ENCODE results near the gene PRDX5. TPM values are rescaled to one million over a fixed set of nuclear protein-coding genes. Genes with fewer than 3 reads are reported as not detected.

Gene PRDX5
- total RNA-seq, 5 donors from 2014 or later (not counting 1 experiment from before 2014, with no cell fraction given) = 35.8 to 86.7 (median 71.7) TPM

DNA sequence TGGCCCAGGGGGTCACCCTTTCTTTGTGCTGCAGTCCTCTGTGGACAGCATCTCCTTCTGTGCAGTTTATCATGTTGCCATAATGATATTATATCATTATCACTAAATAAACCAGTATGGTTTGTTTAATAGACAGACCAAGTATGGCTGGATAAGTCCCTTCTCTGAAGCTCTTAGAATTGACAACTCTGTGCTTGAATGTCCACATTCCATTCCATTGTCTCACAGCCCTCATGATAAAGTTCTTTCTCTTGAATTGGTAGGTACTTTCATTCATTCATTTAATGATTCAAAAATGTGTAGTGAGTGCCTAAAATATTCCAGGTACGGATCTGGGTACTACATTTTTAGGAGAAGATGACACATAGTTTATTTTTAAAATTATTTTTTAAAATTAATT, 48.8 kb downstream of the PRDX5 start:
- Histone ChIP-seq H3K27me3 (replicated peaks in 1 of 2; ENCODE audit: control insufficient read depth in 2 of 2, extremely low read depth in 1 of 2, insufficient read depth in 2 of 2, low read length in 1 of 2) (no peaks in the 10 kb centered on the region), H3K36me3 (ENCODE audit: control insufficient read depth in 2 of 2, extremely low read depth in 1 of 2, insufficient read depth in 1 of 2, low read length in 1 of 2) (peaks cover 36 to 58% of the 10 kb centered on the region in 2 donors), H3K4me3 (ENCODE audit: control insufficient read depth in 1 of 2, extremely low read depth in 1 of 2, low read length in 1 of 2) (no peak overlapping the region), H3K4me1 (ENCODE audit: control insufficient read depth in 1 of 2, extremely low read depth in 1 of 2, insufficient read depth in 2 of 2, low read length in 2 of 2) (no peaks in the 10 kb centered on the region), H3K27ac (ENCODE audit: low read length) (no peak overlapping the region), H3K9me3 (no peaks in the 10 kb centered on the region)
- Mint-ChIP-seq H3K36me3 (peaks cover 30% of the 10 kb centered on the region), H3K27me3 (no peaks in the 10 kb centered on the region), H3K4me1 (peaks cover 0 to 5% (median 2%) of the 10 kb centered on the region in 3 donors), H3K27ac (no peak overlapping the region), H3K4me3 (no peak overlapping the region), H3K9me3 (no peaks in the 10 kb centered on the region)
- WGBS (ENCODE audit: insufficient coverage) = no CpG with 5 or more reads among the region's 1 CpG
- POLR2A ChIA-PET = interaction anchor here in 1 of 2 donors (0.5 kb wide), 1 partner anchor 1521 kb away, joined by 4 read pairs; the partner anchor contains the start of gene FIBP
- DNase-seq = no peak
- ATAC-seq (replicated peaks in 1 of 4) = no peak
- CTCF ChIA-PET = no interaction called here

DNA sequence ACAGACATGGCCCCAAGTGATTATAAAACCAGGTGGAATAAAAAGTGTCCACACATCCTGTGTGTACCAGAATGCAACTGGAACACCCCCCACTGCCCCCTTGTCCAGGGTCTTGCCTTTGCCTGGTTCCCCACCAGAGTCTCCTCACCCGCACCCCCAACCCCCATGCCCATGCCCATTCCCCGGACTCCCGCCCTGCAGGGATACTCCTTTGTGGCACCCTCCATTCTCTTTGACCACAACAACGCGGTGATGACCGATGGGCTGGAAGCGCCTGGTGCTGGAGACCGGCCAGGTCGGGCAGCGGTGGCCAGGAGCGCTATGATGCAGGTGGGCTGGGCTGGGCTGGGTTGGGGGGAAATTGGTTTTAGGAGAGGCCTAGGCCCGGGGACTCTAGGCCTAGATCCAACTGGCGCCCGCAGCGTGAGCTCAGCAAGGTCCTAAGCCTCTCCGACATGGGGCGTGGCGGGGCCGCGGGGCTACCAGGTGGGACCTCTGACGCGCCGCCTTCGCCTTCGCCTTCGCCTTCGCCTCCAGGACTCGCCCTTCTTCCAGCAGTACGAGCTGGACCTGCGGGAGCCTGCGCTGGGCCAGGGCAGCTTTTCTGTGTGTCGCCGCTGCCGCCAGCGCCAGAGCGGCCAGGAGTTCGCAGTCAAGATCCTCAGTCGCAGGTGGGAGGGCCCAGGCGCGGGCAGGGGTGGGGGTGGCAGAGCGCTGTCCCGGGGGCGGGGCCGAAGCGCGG, 50.2 kb downstream of the PRDX5 start:
- CTCF ChIA-PET = no interaction called here
- Histone ChIP-seq H3K36me3 (ENCODE audit: control insufficient read depth in 2 of 2, extremely low read depth in 1 of 2, insufficient read depth in 1 of 2, low read length in 1 of 2) (peaks cover 39 to 47% of the 10 kb centered on the region in 2 donors), H3K27ac (ENCODE audit: low read length) (no peak overlapping the region), H3K4me3 (ENCODE audit: control insufficient read depth in 1 of 2, extremely low read depth in 1 of 2, low read length in 1 of 2) (no peak overlapping the region), H3K4me1 (ENCODE audit: control insufficient read depth in 1 of 2, extremely low read depth in 1 of 2, insufficient read depth in 2 of 2, low read length in 2 of 2) (no peaks in the 10 kb centered on the region), H3K9me3 (no peaks in the 10 kb centered on the region), H3K27me3 (replicated peaks in 1 of 2; ENCODE audit: control insufficient read depth in 2 of 2, extremely low read depth in 1 of 2, insufficient read depth in 2 of 2, low read length in 1 of 2) (no peaks in the 10 kb centered on the region)
- Mint-ChIP-seq H3K4me3 (no peak overlapping the region), H3K27ac (no peak overlapping the region), H3K4me1 (peaks cover 0 to 3% (median 0%) of the 10 kb centered on the region in 3 donors), H3K9me3 (no peaks in the 10 kb centered on the region), H3K27me3 (no peaks in the 10 kb centered on the region), H3K36me3 (peaks cover 21% of the 10 kb centered on the region)
- no peak for ATAC-seq (replicated peaks in 1 of 4)
- WGBS (ENCODE audit: insufficient coverage) = 97% methylated on average over 41 of the region's 46 CpGs
- POLR2A ChIA-PET = interaction anchor here in 1 of 2 donors (0.7 kb wide), 1 partner anchor 161 kb away, joined by 9 read pairs; no protein-coding TSS in a partner anchor
- DNase-seq = no peak

DNA sequence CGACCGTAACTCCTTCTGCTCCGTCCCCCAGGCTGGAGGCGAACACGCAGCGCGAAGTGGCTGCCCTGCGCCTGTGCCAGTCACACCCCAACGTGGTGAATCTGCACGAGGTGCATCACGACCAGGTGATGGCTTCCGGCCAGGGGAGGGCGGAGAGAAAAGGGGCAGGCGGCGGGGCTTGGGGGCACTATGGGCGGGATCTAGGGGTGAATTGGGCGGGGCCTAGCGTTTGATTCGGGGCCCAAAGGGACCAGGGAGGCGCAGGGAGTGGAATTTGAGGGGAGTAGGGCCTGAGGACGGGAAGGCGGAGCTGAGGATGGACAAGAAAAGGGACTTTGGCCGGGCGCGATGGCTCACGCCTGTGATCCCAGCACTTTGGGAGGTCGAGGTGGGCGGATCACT, 50.8 kb downstream of the PRDX5 start:
- POLR2A ChIA-PET = interaction anchor here in 1 of 2 donors (0.7 kb wide), 1 partner anchor 161 kb away, joined by 9 read pairs; no protein-coding TSS in a partner anchor
- Mint-ChIP-seq H3K36me3 (peaks cover 20% of the 10 kb centered on the region), H3K27me3 (no peaks in the 10 kb centered on the region), H3K27ac (no peak overlapping the region), H3K4me3 (no peak overlapping the region), H3K4me1 (peaks cover 0 to 3% (median 0%) of the 10 kb centered on the region in 3 donors), H3K9me3 (no peaks in the 10 kb centered on the region)
- no peaks in the 10 kb centered on the region for H3K9me3 ChIP-seq
- H3K27me3 ChIP-seq (replicated peaks in 1 of 2; ENCODE audit: control insufficient read depth in 2 of 2, extremely low read depth in 1 of 2, insufficient read depth in 2 of 2, low read length in 1 of 2) = no peaks in the 10 kb centered on the region
- no peak overlapping the region for H3K4me3 ChIP-seq (ENCODE audit: control insufficient read depth in 1 of 2, extremely low read depth in 1 of 2, low read length in 1 of 2)
- peaks cover 33 to 44% of the 10 kb centered on the region in 2 donors for H3K36me3 ChIP-seq (ENCODE audit: control insufficient read depth in 2 of 2, extremely low read depth in 1 of 2, insufficient read depth in 1 of 2, low read length in 1 of 2)
- DNase-seq (no peak), ATAC-seq (replicated peaks in 1 of 4) (no peak)
- 98% methylated on average over 28 of the region's 28 CpGs for WGBS (ENCODE audit: insufficient coverage)
- CTCF ChIA-PET = no interaction called here
- no peaks in the 10 kb centered on the region for H3K4me1 ChIP-seq (ENCODE audit: control insufficient read depth in 1 of 2, extremely low read depth in 1 of 2, insufficient read depth in 2 of 2, low read length in 2 of 2)
- no peak overlapping the region for H3K27ac ChIP-seq (ENCODE audit: low read length)

GRCh38 chr11:64369440-64370421, 51.8 kb downstream of the PRDX5 start:
- no peak overlapping the region for H3K27ac ChIP-seq (ENCODE audit: low read length)
- Mint-ChIP-seq H3K4me1 (no peaks in the 10 kb centered on the region), H3K27me3 (no peaks in the 10 kb centered on the region), H3K4me3 (no peak overlapping the region), H3K9me3 (no peaks in the 10 kb centered on the region), H3K27ac (no peak overlapping the region), H3K36me3 (peaks cover 16% of the 10 kb centered on the region)
- DNase-seq (no peak), ATAC-seq (replicated peaks in 1 of 4) (no peak)
- no peaks in the 10 kb centered on the region for H3K4me1 ChIP-seq (ENCODE audit: control insufficient read depth in 1 of 2, extremely low read depth in 1 of 2, insufficient read depth in 2 of 2, low read length in 2 of 2)
- ChIA-PET CTCF (no interaction called here), POLR2A (no interaction called here)
- no peaks in the 10 kb centered on the region for H3K9me3 ChIP-seq
- H3K27me3 ChIP-seq (replicated peaks in 1 of 2; ENCODE audit: control insufficient read depth in 2 of 2, extremely low read depth in 1 of 2, insufficient read depth in 2 of 2, low read length in 1 of 2) = no peaks in the 10 kb centered on the region
- H3K36me3 ChIP-seq (ENCODE audit: control insufficient read depth in 2 of 2, extremely low read depth in 1 of 2, insufficient read depth in 1 of 2, low read length in 1 of 2) = peaks cover 30 to 37% of the 10 kb centered on the region in 2 donors
- 98% methylated on average over 46 of the region's 82 CpGs for WGBS (ENCODE audit: insufficient coverage)
- no peak overlapping the region for H3K4me3 ChIP-seq (ENCODE audit: control insufficient read depth in 1 of 2, extremely low read depth in 1 of 2, low read length in 1 of 2)

GRCh38 chr11:64371201-64371600, 53.3 kb downstream of the PRDX5 start:
- peaks cover 16% of the 10 kb centered on the region for H3K36me3 Mint-ChIP-seq
- no peaks in the 10 kb centered on the region for H3K9me3 ChIP-seq
- H3K27ac ChIP-seq (ENCODE audit: low read length) = no peak overlapping the region
- H3K36me3 ChIP-seq (ENCODE audit: control insufficient read depth in 2 of 2, extremely low read depth in 1 of 2, insufficient read depth in 1 of 2, low read length in 1 of 2) = peaks cover 27% of the 10 kb centered on the region in 2 donors
- H3K4me1 Mint-ChIP-seq = no peaks in the 10 kb centered on the region
- H3K9me3 Mint-ChIP-seq = no peaks in the 10 kb centered on the region
- WGBS (ENCODE audit: insufficient coverage) = 100% methylated on average over 6 of the region's 22 CpGs
- no peaks in the 10 kb centered on the region for H3K27me3 Mint-ChIP-seq
- no peaks in the 10 kb centered on the region for H3K27me3 ChIP-seq (replicated peaks in 1 of 2; ENCODE audit: control insufficient read depth in 2 of 2, extremely low read depth in 1 of 2, insufficient read depth in 2 of 2, low read length in 1 of 2)
- DNase-seq = no peak
- no peak overlapping the region for H3K4me3 ChIP-seq (ENCODE audit: control insufficient read depth in 1 of 2, extremely low read depth in 1 of 2, low read length in 1 of 2)
- H3K4me1 ChIP-seq (ENCODE audit: control insufficient read depth in 1 of 2, extremely low read depth in 1 of 2, insufficient read depth in 2 of 2, low read length in 2 of 2) = no peaks in the 10 kb centered on the region
- POLR2A ChIA-PET = no interaction called here
- no peak overlapping the region for H3K4me3 Mint-ChIP-seq
- no peak for ATAC-seq (replicated peaks in 1 of 4)
- CTCF ChIA-PET = no interaction called here
- no peak overlapping the region for H3K27ac Mint-ChIP-seq
